Measurements from ENCODE around the gene DSCAML1. TPM values are rescaled to one million over a fixed set of nuclear protein-coding genes. Genes with fewer than 3 reads are reported as not detected.

DSCAML1 gene
- total RNA-seq, 1 experiment from 2014 or later = not detected

GRCh38 chr11:117620659-117621058 is 176.4 kb downstream of the DSCAML1 start:
- 0 out of 2 replicates have a peak, but pooled peaks cover 6% of the 10 kb centered on the region for H3K9me3 ChIP-seq
- no peak overlapping the region for H3K4me3 ChIP-seq
- DNase-seq = no peak
- H3K27me3 ChIP-seq = peaks cover 6% of the 10 kb centered on the region; the same call in 1 of the 2 replicates
- H3K36me3 ChIP-seq = no peaks in the 10 kb centered on the region

GRCh38 chr11:117620086-117620485 is 176.9 kb downstream of the DSCAML1 start:
- DNase-seq = no peak
- H3K36me3 ChIP-seq = no peaks in the 10 kb centered on the region
- H3K27me3 ChIP-seq = peaks cover 6% of the 10 kb centered on the region; the same call in 1 of the 2 replicates
- H3K9me3 ChIP-seq = 0 out of 2 replicates have a peak, but pooled peaks cover 6% of the 10 kb centered on the region
- no peak overlapping the region for H3K4me3 ChIP-seq

GRCh38 chr11:117619661-117620060 is 177.4 kb downstream of the DSCAML1 start:
- peaks cover 6% of the 10 kb centered on the region; the same call in 1 of the 2 replicates for H3K27me3 ChIP-seq

GRCh38 chr11:117618982-117619355 is 178.0 kb downstream of the DSCAML1 start:
- 0 out of 2 replicates have a peak, but pooled peaks cover 6% of the 10 kb centered on the region for H3K9me3 ChIP-seq
- DNase-seq = no peak
- no peaks in the 10 kb centered on the region for H3K36me3 ChIP-seq
- no peak overlapping the region for H3K4me3 ChIP-seq
- H3K27me3 ChIP-seq = peaks cover 6% of the 10 kb centered on the region; the same call in 1 of the 2 replicates

More at GRCh38 chr11:117619661-117620060, 177.4 kb downstream of the DSCAML1 start:
- Histone ChIP-seq H3K9me3 (0 out of 2 replicates have a peak, but pooled peaks cover 6% of the 10 kb centered on the region), H3K36me3 (no peaks in the 10 kb centered on the region), H3K4me3 (no peak overlapping the region)
- DNase-seq = no peak

- no peak for DNase-seq
- Histone ChIP-seq H3K27me3 (peaks cover 6% of the 10 kb centered on the region; the same call in 1 of the 2 replicates), H3K36me3 (no peaks in the 10 kb centered on the region), H3K4me3 (no peak overlapping the region), H3K9me3 (0 out of 2 replicates have a peak, but pooled peaks cover 6% of the 10 kb centered on the region)
These were observed 178.6 kb downstream of the DSCAML1 start for GRCh38 chr11:117618302-117618981.

DNA sequence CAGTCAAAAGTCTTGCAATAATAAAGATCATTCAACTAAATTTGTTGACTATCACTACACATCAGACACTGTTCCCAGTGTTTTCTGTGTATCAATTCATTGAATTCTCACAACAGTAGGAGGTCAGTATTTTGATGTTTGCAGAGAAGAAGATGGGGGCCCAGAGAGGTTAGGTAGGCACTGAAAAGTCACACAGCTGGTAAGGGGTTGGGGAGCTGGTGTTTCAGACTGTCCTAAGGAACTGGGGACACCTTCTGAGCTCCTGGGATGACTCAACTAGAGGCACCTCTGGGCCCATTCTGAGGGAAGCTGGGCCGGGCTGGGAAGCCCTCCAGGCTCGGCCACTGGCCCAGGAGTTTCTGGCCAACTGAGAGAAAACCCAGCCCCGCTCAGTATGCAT is 180.0 kb downstream of the DSCAML1 start:
- 0 out of 2 replicates have a peak, but pooled peaks cover 6% of the 10 kb centered on the region for H3K9me3 ChIP-seq
- H3K4me3 ChIP-seq = no peak overlapping the region
- DNase-seq = no peak
- peaks cover 6% of the 10 kb centered on the region; the same call in 1 of the 2 replicates for H3K27me3 ChIP-seq
- H3K36me3 ChIP-seq = no peaks in the 10 kb centered on the region

DNA sequence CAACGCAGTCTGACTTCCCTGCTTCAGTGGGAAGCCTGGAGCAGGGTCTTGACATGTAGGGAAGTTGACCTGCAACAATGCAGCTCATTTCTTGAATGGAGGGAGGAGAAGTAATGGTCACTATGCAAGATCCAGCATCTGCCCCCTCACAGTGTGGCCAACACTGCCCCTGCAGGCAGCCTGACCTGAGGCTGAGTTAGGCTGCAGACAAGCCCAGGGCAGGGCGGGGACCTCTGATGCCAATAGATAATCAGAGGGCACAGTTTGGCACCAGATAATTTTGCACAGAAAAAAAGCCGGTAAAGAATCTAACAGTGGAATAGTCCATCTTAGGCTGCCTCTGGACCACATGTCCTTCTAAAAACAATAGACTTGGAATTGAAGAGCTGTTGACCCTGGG is 182.3 kb downstream of the DSCAML1 start:
- H3K4me3 ChIP-seq = no peak overlapping the region
- peaks cover 3% of the 10 kb centered on the region; the same call in 1 of the 2 replicates for H3K27me3 ChIP-seq
- no peaks in the 10 kb centered on the region for H3K9me3 ChIP-seq
- H3K36me3 ChIP-seq = no peaks in the 10 kb centered on the region
- DNase-seq = peak; percentile 5

DNA sequence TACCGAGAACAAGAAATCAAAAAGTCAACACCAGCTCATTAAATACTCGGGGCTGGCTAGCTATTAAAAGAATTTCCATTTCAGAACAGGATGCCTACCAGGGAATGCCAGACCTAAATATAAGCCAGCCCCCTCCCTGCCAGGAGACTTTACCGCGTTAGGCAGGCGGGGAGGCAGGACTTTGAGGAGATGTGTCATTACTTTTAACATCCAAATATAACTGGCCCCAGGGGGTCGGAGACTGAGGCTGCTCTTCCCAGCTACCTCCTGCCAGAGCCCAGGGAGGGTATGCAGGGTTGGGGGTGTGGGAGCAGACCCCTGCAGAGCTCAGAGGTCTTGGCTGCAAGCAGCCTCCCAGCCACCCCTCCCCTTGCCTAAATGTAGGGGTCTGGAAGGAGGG is 183.5 kb downstream of the DSCAML1 start:
- no peaks in the 10 kb centered on the region for H3K36me3 ChIP-seq
- DNase-seq = peak; percentile 39
- H3K9me3 ChIP-seq = no peaks in the 10 kb centered on the region
- H3K27me3 ChIP-seq = peaks cover 3% of the 10 kb centered on the region; the same call in 1 of the 2 replicates
- no peak overlapping the region for H3K4me3 ChIP-seq

GRCh38 chr11:117612177-117612576 is 184.8 kb downstream of the DSCAML1 start:
- H3K27me3 ChIP-seq = peaks cover 3% of the 10 kb centered on the region; the same call in 1 of the 2 replicates
- H3K9me3 ChIP-seq = no peaks in the 10 kb centered on the region
- no peak overlapping the region for H3K4me3 ChIP-seq
- no peaks in the 10 kb centered on the region for H3K36me3 ChIP-seq
- DNase-seq = no peak

- H3K36me3 ChIP-seq = no peaks in the 10 kb centered on the region
- DNase-seq = peak; percentile 69
- no peaks in the 10 kb centered on the region for H3K27me3 ChIP-seq
- H3K9me3 ChIP-seq = no peaks in the 10 kb centered on the region
- no peak overlapping the region for H3K4me3 ChIP-seq
These were observed 186.1 kb downstream of the DSCAML1 start for GRCh38 chr11:117610901-117611300.

- no peak overlapping the region for H3K4me3 ChIP-seq
- no peaks in the 10 kb centered on the region for H3K27me3 ChIP-seq
- peak; percentile 63 for DNase-seq
- no peaks in the 10 kb centered on the region for H3K9me3 ChIP-seq
- H3K36me3 ChIP-seq = no peaks in the 10 kb centered on the region
These were observed 187.0 kb downstream of the DSCAML1 start for GRCh38 chr11:117610045-117610444.

- Histone ChIP-seq H3K4me3 (no peak overlapping the region), H3K36me3 (no peaks in the 10 kb centered on the region), H3K9me3 (no peaks in the 10 kb centered on the region), H3K27me3 (no peaks in the 10 kb centered on the region)
- no peak for DNase-seq
These were observed 189.6 kb downstream of the DSCAML1 start for GRCh38 chr11:117607449-117607848.

- Histone ChIP-seq H3K27me3 (no peaks in the 10 kb centered on the region), H3K9me3 (no peaks in the 10 kb centered on the region), H3K4me3 (no peak overlapping the region), H3K36me3 (no peaks in the 10 kb centered on the region)
- DNase-seq = no peak
These were observed 190.2 kb downstream of the DSCAML1 start for GRCh38 chr11:117606790-117607189.

GRCh38 chr11:117606211-117606610 is 190.8 kb downstream of the DSCAML1 start:
- no peaks in the 10 kb centered on the region for H3K9me3 ChIP-seq
- H3K27me3 ChIP-seq = no peaks in the 10 kb centered on the region
- no peak overlapping the region for H3K4me3 ChIP-seq
- DNase-seq = no peak
- no peaks in the 10 kb centered on the region for H3K36me3 ChIP-seq

GRCh38 chr11:117605331-117605730 is 191.7 kb downstream of the DSCAML1 start:
- H3K9me3 ChIP-seq = no peaks in the 10 kb centered on the region

DNA sequence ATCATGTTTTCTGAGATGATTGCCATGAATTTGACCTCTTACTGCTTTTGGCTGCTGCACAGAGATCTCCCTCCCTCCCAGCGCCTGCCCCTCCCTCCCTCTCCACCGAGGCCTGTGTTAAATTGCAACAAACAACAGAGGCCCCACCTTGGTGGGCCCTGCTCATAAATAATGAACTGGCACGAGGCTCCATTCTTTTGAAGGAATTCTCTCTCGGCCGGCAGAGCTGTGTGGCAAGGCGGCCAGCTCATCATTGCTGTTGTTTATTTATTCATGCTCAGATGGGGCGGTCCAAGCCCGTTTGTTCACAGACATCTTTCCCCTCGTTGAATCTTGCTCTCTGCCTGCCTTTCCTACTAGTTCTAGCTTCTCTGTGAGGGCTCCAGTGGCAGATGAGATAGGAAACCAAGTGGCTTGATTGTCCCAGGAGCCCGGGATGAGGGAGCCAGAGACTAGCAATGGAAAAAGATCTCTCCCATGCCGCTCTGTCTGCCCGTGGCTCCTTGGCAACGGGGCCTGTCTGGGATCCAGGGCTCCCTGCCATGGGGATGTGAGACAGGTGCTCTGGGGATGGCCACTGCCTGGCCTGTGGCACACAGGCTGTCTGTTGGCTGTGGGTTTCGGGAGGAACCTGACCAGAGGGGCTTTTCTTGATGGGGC is 192.6 kb downstream of the DSCAML1 start:
- Histone ChIP-seq H3K4me3 (no peak overlapping the region), H3K9me3 (no peaks in the 10 kb centered on the region), H3K36me3 (no peaks in the 10 kb centered on the region), H3K27me3 (no peaks in the 10 kb centered on the region)
- peak; percentile 61 for DNase-seq

More at GRCh38 chr11:117605331-117605730, 191.7 kb downstream of the DSCAML1 start:
- no peak overlapping the region for H3K4me3 ChIP-seq
- DNase-seq = no peak
- H3K36me3 ChIP-seq = no peaks in the 10 kb centered on the region
- H3K27me3 ChIP-seq = no peaks in the 10 kb centered on the region

DNA sequence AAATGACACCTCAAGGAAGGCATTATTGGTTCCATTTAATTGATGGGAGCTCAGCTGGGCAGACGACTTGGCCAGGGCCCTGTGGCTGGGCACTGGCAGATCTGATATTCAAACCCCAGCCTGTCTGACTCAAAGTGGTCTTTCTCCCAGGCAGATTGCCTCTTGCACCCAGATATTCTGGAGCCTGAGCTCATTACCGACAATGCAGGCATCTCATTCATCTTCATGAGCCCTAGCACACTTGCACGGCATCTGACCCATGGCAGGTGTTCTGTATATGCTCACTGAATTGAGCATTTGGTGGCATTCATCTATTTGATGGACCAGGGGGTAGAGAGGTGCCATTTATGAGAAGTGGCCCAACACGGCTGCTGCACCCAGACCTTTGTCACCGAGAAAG is 193.1 kb downstream of the DSCAML1 start:
- Histone ChIP-seq H3K4me3 (no peak overlapping the region), H3K36me3 (no peaks in the 10 kb centered on the region), H3K9me3 (no peaks in the 10 kb centered on the region), H3K27me3 (no peaks in the 10 kb centered on the region)
- DNase-seq = no peak
